ENCODE data around the gene TEC.

- TF ChIP-seq CTCF (IDR thresholded peaks at IDR 0.05) (no peak), EZH2 (IDR thresholded peaks at IDR 0.05) (no peak)
Measured at GRCh38 chr4:48127231-48127630, 142.4 kb downstream of the TEC start.

All from neural progenitor cell (in vitro differentiated cells).